Activated CD4-positive, alpha-beta T cell treated with anti-CD3 and anti-CD28 coated beads, Interleukin-2, amount 10 ng/mL, durations not matched to agents 7 days and 5 days (primary cell): Measurements from ENCODE around the gene SNTB2. TPM values are rescaled to one million over a fixed set of nuclear protein-coding genes. Genes with fewer than 3 reads are reported as not detected.
A peak's percentile ranks its signal among the peaks of the same experiment; 100 is the strongest.

Experiments used
- CTCF ChIA-PET: fragments of 350-600 bp; sonication (Branson Sonifier 250); formaldehyde crosslinking; loops from one replicate; lab custom pipeline; 2021; ENCODE audit warnings: antibody characterized with exemption; lab: Charles Lee
- POLR2A ChIA-PET: fragments of 350-600 bp; sonication (Branson Sonifier 250); formaldehyde crosslinking; loops from one replicate; lab custom pipeline; 2021; ENCODE audit warnings: antibody characterized with exemption; lab: Charles Lee
- DNase-seq: peaks from one replicate; pipeline ENCODE4 v3.0.0-alpha.2; 2020
- H3K27ac Mint-ChIP-seq: one replicate; pipeline ENCODE4 v1.8.0; 2021; ENCODE audit warnings: mild to moderate bottlenecking, moderate library complexity, mixed read lengths
- H3K27me3 Mint-ChIP-seq: one replicate; pipeline ENCODE4 v1.8.0; 2021; ENCODE audit warnings: mixed read lengths
- H3K36me3 Mint-ChIP-seq: one replicate; pipeline ENCODE4 v1.8.0; 2021; ENCODE audit warnings: low read depth, mixed read lengths
- H3K4me1 Mint-ChIP-seq: one replicate; pipeline ENCODE4 v1.8.0; 2021; ENCODE audit warnings: mixed read lengths
- H3K4me3 Mint-ChIP-seq: one replicate; pipeline ENCODE4 v1.8.0; 2021; ENCODE audit warnings: mild to moderate bottlenecking, moderate library complexity, mixed read lengths
- H3K9me3 Mint-ChIP-seq: one replicate; pipeline ENCODE4 v1.8.0; 2021; ENCODE audit warnings: mixed read lengths
- total RNA-seq, 2 experiments: library from RNA; stranded (reverse); gene quantifications; one replicate each; pipeline ENCODE4 v1.2.3, GENCODE V29; 2021

The SNTB2 gene
- total RNA-seq, 2 experiments from 2014 or later: 20.2 to 25.3 TPM

DNA sequence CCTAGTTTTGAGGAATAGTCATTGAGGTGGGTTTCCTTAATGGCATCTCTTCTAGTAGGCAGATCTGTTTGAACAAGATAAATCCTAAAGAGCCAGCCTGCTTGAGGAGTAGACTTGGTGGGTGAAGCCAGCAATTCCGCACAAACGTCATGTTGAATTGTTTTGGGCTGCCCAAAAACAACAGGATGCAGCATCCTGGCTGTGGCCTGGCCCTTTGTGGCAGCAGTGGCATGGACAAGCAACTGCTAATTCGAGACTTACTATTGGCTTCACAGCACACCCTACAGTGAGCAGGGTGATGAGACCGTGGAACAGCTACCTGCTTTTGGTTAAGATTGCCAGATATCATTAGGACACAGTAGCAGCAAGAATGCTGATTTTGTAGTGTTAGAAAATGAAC, 114.9 kb downstream of the SNTB2 start:
- H3K9me3 Mint-ChIP-seq: no peaks in the 10 kb centered on the region
- no peak for DNase-seq
- ChIA-PET CTCF (interaction anchor here (0.5 to 1.5 kb wide), 4 partner anchors 10 to 431 kb away, joined by 3 to 4 read pairs (median 3); no protein-coding TSS in a partner anchor), POLR2A (no interaction called here)
- H3K27me3 Mint-ChIP-seq: no peaks in the 10 kb centered on the region
- H3K4me1 Mint-ChIP-seq: no peaks in the 10 kb centered on the region
- peaks cover 9% of the 10 kb centered on the region for H3K36me3 Mint-ChIP-seq
- H3K4me3 Mint-ChIP-seq: no peak overlapping the region
- H3K27ac Mint-ChIP-seq: no peak overlapping the region

GRCh38 chr16:69302301-69302700, 115.3 kb downstream of the SNTB2 start:
- no peaks in the 10 kb centered on the region for H3K4me1 Mint-ChIP-seq
- H3K4me3 Mint-ChIP-seq: no peak overlapping the region
- POLR2A ChIA-PET: no interaction called here
- no peaks in the 10 kb centered on the region for H3K9me3 Mint-ChIP-seq
- CTCF ChIA-PET: interaction anchor here (0.5 to 1.5 kb wide), 4 partner anchors 10 to 432 kb away, joined by 3 to 4 read pairs (median 3); no protein-coding TSS in a partner anchor
- H3K27me3 Mint-ChIP-seq: no peaks in the 10 kb centered on the region
- DNase-seq: no peak
- H3K27ac Mint-ChIP-seq: no peak overlapping the region
- peaks cover 9% of the 10 kb centered on the region for H3K36me3 Mint-ChIP-seq

DNA sequence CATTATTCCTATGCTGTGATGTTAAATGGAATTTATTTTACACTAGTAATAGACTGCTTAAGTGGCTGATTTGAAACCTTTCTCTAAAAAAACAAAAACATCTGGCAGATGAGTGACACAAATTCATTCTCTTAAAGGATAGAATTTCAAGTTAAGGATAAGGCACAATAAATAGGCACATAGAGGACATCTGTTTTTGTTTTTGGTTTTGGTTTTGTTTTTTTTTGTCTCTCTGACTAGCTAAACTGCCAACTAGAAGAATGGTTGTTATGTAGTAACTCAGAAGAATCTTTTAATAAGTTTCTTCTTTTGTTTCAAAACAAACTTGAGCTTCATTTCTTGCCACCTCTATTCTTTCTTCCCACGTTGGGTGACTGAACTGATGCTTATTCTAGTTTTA, 119.1 kb downstream of the SNTB2 start:
- no peak for DNase-seq
- peaks cover 8% of the 10 kb centered on the region for H3K36me3 Mint-ChIP-seq
- ChIA-PET POLR2A (no interaction called here), CTCF (no interaction called here)
- no peaks in the 10 kb centered on the region for H3K9me3 Mint-ChIP-seq
- H3K27ac Mint-ChIP-seq: no peak overlapping the region
- no peaks in the 10 kb centered on the region for H3K27me3 Mint-ChIP-seq
- H3K4me3 Mint-ChIP-seq: no peak overlapping the region
- peaks cover 7% of the 10 kb centered on the region for H3K4me1 Mint-ChIP-seq

GRCh38 chr16:69307091-69307490, 120.1 kb downstream of the SNTB2 start:
- ChIA-PET POLR2A (no interaction called here), CTCF (interaction anchor here (0.5 to 0.6 kb wide), 2 partner anchors 20 to 1212 kb away, joined by 3 read pairs; no protein-coding TSS in a partner anchor)
- DNase-seq: no peak
- Mint-ChIP-seq H3K9me3 (no peaks in the 10 kb centered on the region), H3K4me1 (peaks cover 8% of the 10 kb centered on the region), H3K4me3 (no peak overlapping the region), H3K36me3 (peaks cover 8% of the 10 kb centered on the region), H3K27ac (no peak overlapping the region), H3K27me3 (no peaks in the 10 kb centered on the region)

DNA sequence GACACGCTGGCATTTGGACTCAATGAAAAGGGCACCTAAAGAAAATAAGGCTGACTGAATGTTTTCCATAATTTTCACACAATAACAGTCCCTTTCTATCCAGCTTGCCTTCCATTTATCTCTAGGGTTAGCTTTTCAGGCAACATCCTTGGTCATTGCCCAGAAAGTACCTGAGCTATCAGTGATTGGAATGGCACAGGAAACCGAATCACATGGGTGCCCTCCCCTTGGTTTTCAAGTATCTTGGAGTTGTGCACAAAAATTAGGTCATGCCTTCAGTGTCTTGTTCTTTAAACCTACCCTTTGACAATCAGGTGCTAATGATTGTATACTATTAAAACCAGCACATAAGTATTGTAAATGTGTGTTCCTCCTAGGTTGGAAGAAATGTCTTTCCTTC, 120.9 kb downstream of the SNTB2 start:
- H3K4me1 Mint-ChIP-seq: peaks cover 11% of the 10 kb centered on the region
- no peak for DNase-seq
- H3K9me3 Mint-ChIP-seq: no peaks in the 10 kb centered on the region
- no peak overlapping the region for H3K27ac Mint-ChIP-seq
- no peaks in the 10 kb centered on the region for H3K27me3 Mint-ChIP-seq
- H3K4me3 Mint-ChIP-seq: no peak overlapping the region
- CTCF ChIA-PET: interaction anchor here (0.6 to 0.7 kb wide), 2 partner anchors 59 to 109 kb away, joined by 3 read pairs; no protein-coding TSS in a partner anchor
- POLR2A ChIA-PET: no interaction called here
- peaks cover 10% of the 10 kb centered on the region for H3K36me3 Mint-ChIP-seq

DNA sequence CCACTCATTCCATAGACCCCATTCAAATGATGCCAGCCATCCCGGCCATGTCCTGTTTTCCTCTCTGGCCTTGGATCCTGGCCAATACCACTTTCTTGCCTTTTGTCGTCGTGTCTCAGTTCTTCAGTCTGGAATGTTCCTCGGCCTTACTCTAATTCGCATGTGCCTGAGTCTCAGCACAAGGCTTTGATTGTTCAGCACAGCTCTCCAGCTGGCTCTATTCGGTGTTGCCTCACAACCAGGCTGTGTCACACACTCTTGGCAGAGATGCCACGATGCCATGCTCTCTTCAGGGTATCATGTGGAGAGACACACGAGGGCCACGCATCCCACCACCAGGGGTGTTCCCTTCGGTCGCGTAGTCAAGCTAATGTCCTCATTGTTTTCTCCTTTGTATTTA, 122.4 kb downstream of the SNTB2 start:
- peaks cover 16% of the 10 kb centered on the region for H3K36me3 Mint-ChIP-seq
- H3K4me1 Mint-ChIP-seq: peaks cover 24% of the 10 kb centered on the region
- no peaks in the 10 kb centered on the region for H3K9me3 Mint-ChIP-seq
- POLR2A ChIA-PET: no interaction called here
- H3K27ac Mint-ChIP-seq: peak overlapping the region; percentile 1
- H3K4me3 Mint-ChIP-seq: no peak overlapping the region
- no peak for DNase-seq
- H3K27me3 Mint-ChIP-seq: no peaks in the 10 kb centered on the region
- CTCF ChIA-PET: no interaction called here

- ChIA-PET POLR2A (no interaction called here), CTCF (interaction anchor here (0.6 to 1.5 kb wide), 5 partner anchors 12 to 124 kb away, joined by 3 to 5 read pairs (median 3); no protein-coding TSS in a partner anchor)
- peak; percentile 97 for DNase-seq
- Mint-ChIP-seq H3K27me3 (no peaks in the 10 kb centered on the region), H3K36me3 (peaks cover 19% of the 10 kb centered on the region), H3K4me1 (peaks cover 26% of the 10 kb centered on the region), H3K4me3 (peak within 1 kb of the TSS; percentile 96), H3K27ac (peak within 1 kb of the TSS; percentile 95), H3K9me3 (no peaks in the 10 kb centered on the region)
Observed at GRCh38 chr16:69310653-69311532, 123.9 kb downstream of the SNTB2 start, which contains the start of gene VPS4A. Gene VPS4A (plus strand): TSS chr16:69311350. CDS start chr16:69311512, 162 bp downstream.

GRCh38 chr16:69311533-69312387, 124.8 kb downstream of the SNTB2 start:
- CTCF ChIA-PET: interaction anchor here (0.6 to 1.3 kb wide), 7 partner anchors 9 to 27 kb away, joined by 3 to 6 read pairs (median 3); partner anchors contain the start of gene COG8
- Mint-ChIP-seq H3K27ac (peak overlapping the region; percentile 92), H3K36me3 (peaks cover 26% of the 10 kb centered on the region), H3K4me1 (peaks cover 26% of the 10 kb centered on the region), H3K9me3 (no peaks in the 10 kb centered on the region), H3K4me3 (peak overlapping the region; percentile 96), H3K27me3 (no peaks in the 10 kb centered on the region)
- POLR2A ChIA-PET: no interaction called here
- peak; percentile 42 for DNase-seq

DNA sequence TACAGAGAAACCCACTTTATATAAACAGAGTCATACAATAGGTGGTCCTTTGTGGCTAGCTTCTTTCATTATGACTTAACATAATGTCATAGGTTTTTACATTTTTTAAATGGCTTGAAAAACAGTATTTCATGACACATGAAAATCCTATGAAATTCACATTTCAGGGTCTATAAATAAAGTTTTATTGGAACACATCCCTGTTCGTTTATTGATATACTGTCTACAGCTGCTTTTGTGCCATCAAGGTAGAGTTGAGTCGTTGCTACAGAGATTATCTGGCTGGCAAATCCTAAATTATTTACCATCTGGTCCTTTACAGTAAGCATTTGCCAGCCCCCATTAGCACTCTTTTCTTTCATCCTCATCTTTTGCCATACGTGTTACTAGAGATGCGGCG, 126.5 kb downstream of the SNTB2 start:
- peaks cover 30% of the 10 kb centered on the region for H3K36me3 Mint-ChIP-seq
- H3K4me1 Mint-ChIP-seq: peaks cover 26% of the 10 kb centered on the region
- ChIA-PET POLR2A (no interaction called here), CTCF (no interaction called here)
- peak overlapping the region; percentile 31 for H3K27ac Mint-ChIP-seq
- no peaks in the 10 kb centered on the region for H3K27me3 Mint-ChIP-seq
- peak overlapping the region; percentile 62 for H3K4me3 Mint-ChIP-seq
- H3K9me3 Mint-ChIP-seq: no peaks in the 10 kb centered on the region
- no peak for DNase-seq

DNA sequence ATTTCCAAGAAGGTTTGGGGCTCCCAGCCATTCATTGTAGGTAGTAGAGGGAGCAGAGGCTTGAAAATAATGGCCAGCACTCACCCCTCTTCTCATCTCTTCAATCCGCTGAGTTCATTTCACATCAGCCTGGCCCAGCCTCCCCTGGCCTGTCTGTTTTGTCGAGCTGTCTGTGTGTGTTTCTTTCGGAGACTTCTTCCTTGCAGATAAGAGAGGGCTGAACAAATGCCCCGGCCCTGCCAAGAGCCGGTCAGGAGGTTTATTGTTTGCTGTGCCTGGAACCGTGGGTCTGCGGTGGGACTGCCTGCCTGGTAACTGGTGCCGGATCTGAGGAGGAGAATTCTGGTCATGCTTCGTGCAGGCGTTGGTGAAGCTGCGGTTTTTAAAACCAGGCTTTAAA, 127.6 kb downstream of the SNTB2 start:
- Mint-ChIP-seq H3K27me3 (no peaks in the 10 kb centered on the region), H3K27ac (no peak overlapping the region), H3K36me3 (peaks cover 36% of the 10 kb centered on the region), H3K4me1 (peaks cover 26% of the 10 kb centered on the region), H3K9me3 (no peaks in the 10 kb centered on the region), H3K4me3 (no peak overlapping the region)
- no peak for DNase-seq
- CTCF ChIA-PET: interaction anchor here (1.0 kb wide), 1 partner anchor 19 kb away, joined by 3 read pairs; no protein-coding TSS in a partner anchor
- POLR2A ChIA-PET: no interaction called here

DNA sequence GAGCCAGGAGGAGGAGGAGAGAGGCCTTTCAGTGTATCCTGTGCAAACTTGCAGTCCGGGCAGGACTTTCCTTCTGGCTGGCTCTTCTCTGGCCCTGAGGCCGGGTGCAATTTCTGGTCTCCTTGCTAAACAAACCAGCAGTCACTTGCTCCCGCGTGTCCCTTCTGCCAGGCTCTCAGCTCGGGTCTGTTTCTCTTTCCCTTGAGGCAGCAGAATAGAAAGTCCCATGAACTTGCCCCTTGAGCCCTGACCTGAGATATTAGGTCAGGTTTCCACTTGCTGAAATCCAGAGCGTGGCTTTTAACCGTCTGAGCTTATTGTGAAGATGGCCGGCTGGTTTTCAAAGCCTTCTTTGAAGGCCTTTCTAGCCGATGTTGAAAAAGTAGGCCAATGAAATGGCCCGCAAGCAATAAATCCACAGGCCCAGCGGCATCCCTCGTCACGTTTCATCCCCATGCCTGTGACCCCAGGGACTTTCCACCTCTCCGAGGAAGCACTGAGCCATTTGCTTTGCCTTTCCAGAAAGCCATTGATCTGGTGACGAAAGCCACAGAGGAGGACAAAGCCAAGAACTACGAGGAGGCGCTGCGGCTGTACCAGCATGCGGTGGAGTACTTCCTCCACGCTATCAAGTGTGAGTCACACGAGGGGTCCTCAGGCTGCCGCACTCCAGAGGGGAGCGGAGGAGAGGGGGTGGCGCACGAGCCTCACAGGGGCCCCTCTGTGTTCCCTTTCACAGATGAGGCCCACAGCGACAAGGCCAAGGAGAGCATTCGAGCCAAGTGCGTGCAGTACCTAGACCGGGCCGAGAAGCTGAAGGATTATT, 128.7 kb downstream of the SNTB2 start:
- ChIA-PET CTCF (interaction anchor here (1.3 to 1.5 kb wide), 2 partner anchors 11 to 13 kb away, joined by 3 to 5 read pairs; no protein-coding TSS in a partner anchor), POLR2A (no interaction called here)
- no peak for DNase-seq
- Mint-ChIP-seq H3K27ac (no peak overlapping the region), H3K4me3 (no peak overlapping the region), H3K36me3 (peaks cover 37% of the 10 kb centered on the region), H3K9me3 (no peaks in the 10 kb centered on the region), H3K4me1 (peaks cover 21% of the 10 kb centered on the region), H3K27me3 (no peaks in the 10 kb centered on the region)

DNA sequence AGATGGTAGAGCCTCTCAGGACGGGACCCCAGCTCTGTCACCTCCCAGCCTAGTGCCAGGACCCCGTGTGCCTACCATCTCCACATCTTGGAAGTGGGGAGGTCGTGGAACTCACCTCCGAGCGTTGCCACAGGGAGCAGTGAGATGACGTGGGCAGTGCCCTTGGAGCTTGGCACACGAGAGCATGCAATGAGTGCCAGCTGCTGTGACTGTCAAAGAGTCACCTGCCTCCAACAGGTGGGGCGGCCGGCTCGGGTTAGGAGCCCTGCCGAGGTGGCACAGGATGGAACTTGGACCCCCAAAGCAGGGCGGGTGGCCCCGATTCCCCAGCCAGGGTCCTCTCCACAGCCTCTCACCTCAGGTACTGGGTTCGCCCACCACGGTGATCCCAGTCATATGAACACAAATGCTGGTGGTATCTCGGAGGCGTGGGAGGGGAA, 129.7 kb downstream of the SNTB2 start:
- no peaks in the 10 kb centered on the region for H3K27me3 Mint-ChIP-seq
- CTCF ChIA-PET: interaction anchor here (1.3 to 1.5 kb wide), 2 partner anchors 10 to 12 kb away, joined by 3 to 5 read pairs; no protein-coding TSS in a partner anchor
- H3K36me3 Mint-ChIP-seq: peaks cover 46% of the 10 kb centered on the region
- peaks cover 19% of the 10 kb centered on the region for H3K4me1 Mint-ChIP-seq
- no peak overlapping the region for H3K4me3 Mint-ChIP-seq
- no peak overlapping the region for H3K27ac Mint-ChIP-seq
- DNase-seq: no peak
- POLR2A ChIA-PET: no interaction called here
- H3K9me3 Mint-ChIP-seq: no peaks in the 10 kb centered on the region
